GM12874 (cell line): ENCODE data around the gene NCAM1.

Experiments
- CTCF ChIP-seq: IDR thresholded peaks from 2 replicates; pipeline ENCODE4 v1.5.1; 2011; ENCODE audit warnings: low read depth, mild to moderate bottlenecking, control low read depth, low read length, moderate library complexity; ENCODE audit not compliant: insufficient read depth

Gene NCAM1

GRCh38 chr11:113243696-113244095 is 282.5 kb downstream of the NCAM1 start:
- TF ChIP-seq CTCF, result no peak

- no peak for TF ChIP-seq CTCF
Measured at GRCh38 chr11:113245216-113245615, 284.0 kb downstream of the NCAM1 start.

- no peak for TF ChIP-seq CTCF
Measured at GRCh38 chr11:113247221-113247620, 286.0 kb downstream of the NCAM1 start.

GRCh38 chr11:113247966-113248365 is 286.7 kb downstream of the NCAM1 start:
- no peak for TF ChIP-seq CTCF

GRCh38 chr11:113248702-113249490 is 287.7 kb downstream of the NCAM1 start:
- no peak for TF ChIP-seq CTCF

GRCh38 chr11:113249491-113249763 is 288.2 kb downstream of the NCAM1 start:
- no peak for TF ChIP-seq CTCF

- no peak for TF ChIP-seq CTCF
Measured at GRCh38 chr11:113249786-113250185, 288.6 kb downstream of the NCAM1 start.
